ENCODE measurements around the gene PYDC2. TPM values are rescaled to one million over a fixed set of nuclear protein-coding genes. Genes with fewer than 3 reads are reported as not detected.

The PYDC2 gene
- total RNA-seq, 1 experiment from 2014 or later, result not detected

- H3K27ac Mint-ChIP-seq (ENCODE audit: low read depth, unreplicated experiment), result peak overlapping the region; percentile 60
- no TSS peak for BruUV-seq (replicated peaks)
- DNase-seq (ENCODE audit: unreplicated experiment), result peak; percentile 71
- intact Hi-C loops (cut with micrococcal nuclease), result no loop called here
- TF ChIP-seq CTCF (IDR thresholded peaks at IDR 0.05; ENCODE audit: unreplicated experiment), result no peak
- H3K27me3 Mint-ChIP-seq (ENCODE audit: insufficient read depth, unreplicated experiment), result no peaks in the 10 kb centered on the region
- peaks cover 19% of the 10 kb centered on the region for H3K4me1 Mint-ChIP-seq (ENCODE audit: insufficient read depth, unreplicated experiment)
- peaks cover 10% of the 10 kb centered on the region for H3K9me3 Mint-ChIP-seq (ENCODE audit: unreplicated experiment)
- CTCF ChIA-PET, result no interaction called here
- POLR2A ChIA-PET, result interaction anchor here (1.0 kb wide), 1 partner anchor 10 kb away, joined by 3 read pairs; no protein-coding TSS in a partner anchor
- H3K4me3 Mint-ChIP-seq (ENCODE audit: unreplicated experiment), result no peak overlapping the region
- H3K36me3 Mint-ChIP-seq (ENCODE audit: insufficient read depth, unreplicated experiment), result no peaks in the 10 kb centered on the region
These were observed 23.5 kb downstream of the PYDC2 start for GRCh38 chr3:191484461-191484860.

DNA sequence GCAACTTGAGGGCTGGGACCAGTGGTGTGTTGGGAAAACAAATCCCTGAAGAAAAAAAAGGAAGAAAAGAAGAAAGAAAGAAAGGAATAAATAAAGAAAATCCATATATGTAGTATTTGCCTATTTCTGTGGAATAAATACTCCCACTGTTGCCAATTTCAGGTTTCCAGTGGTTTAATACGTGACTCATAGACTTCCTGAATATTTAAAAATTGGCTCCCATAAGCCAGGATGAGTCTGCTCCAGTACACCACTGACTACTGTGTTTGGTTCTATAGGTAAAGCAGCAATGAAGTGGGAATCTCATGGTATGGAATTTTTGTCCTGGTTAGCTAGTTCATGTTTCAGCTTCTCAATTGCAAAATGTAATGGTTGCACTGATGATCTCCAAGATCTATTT is 31.6 kb downstream of the PYDC2 start:
- ChIA-PET POLR2A (interaction anchor here (1.1 kb wide), 1 partner anchor 19 kb away, joined by 3 read pairs; no protein-coding TSS in a partner anchor), CTCF (interaction anchor here (0.7 kb wide), 1 partner anchor 690 kb away, joined by 3 read pairs; no protein-coding TSS in a partner anchor)
- Mint-ChIP-seq H3K27ac (ENCODE audit: low read depth, unreplicated experiment) (no peak overlapping the region), H3K4me3 (ENCODE audit: unreplicated experiment) (no peak overlapping the region), H3K4me1 (ENCODE audit: insufficient read depth, unreplicated experiment) (peaks cover 8% of the 10 kb centered on the region), H3K27me3 (ENCODE audit: insufficient read depth, unreplicated experiment) (no peaks in the 10 kb centered on the region), H3K9me3 (ENCODE audit: unreplicated experiment) (no peaks in the 10 kb centered on the region), H3K36me3 (ENCODE audit: insufficient read depth, unreplicated experiment) (no peaks in the 10 kb centered on the region)
- TF ChIP-seq CTCF (IDR thresholded peaks at IDR 0.05; ENCODE audit: unreplicated experiment), result no peak
- BruUV-seq (replicated peaks), result no TSS peak
- intact Hi-C loops (cut with micrococcal nuclease), result no loop called here
- DNase-seq (ENCODE audit: unreplicated experiment), result peak; percentile 62

DNA sequence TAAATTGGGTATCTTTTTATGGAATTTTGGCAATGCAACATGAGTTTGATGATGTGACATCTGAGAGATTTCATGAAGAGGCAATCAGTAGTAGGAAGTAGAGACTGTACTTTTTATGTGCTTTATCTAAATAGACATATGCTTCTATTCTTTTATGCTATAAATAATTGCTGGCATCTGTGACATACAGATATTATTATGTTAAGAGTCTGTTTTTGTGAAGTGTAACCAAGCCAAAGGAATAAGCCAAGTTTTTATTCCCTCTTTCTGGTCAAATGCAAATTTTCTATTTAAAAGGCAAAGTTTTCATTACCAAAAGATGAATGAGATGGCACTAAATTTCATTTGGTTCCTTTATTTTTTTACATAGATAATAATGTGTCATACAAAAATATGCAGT is 32.4 kb downstream of the PYDC2 start:
- H3K27me3 Mint-ChIP-seq (ENCODE audit: insufficient read depth, unreplicated experiment), result no peaks in the 10 kb centered on the region
- intact Hi-C loops (cut with micrococcal nuclease), result no loop called here
- H3K4me3 Mint-ChIP-seq (ENCODE audit: unreplicated experiment), result no peak overlapping the region
- POLR2A ChIA-PET, result interaction anchor here (1.1 kb wide), 1 partner anchor 19 kb away, joined by 3 read pairs; no protein-coding TSS in a partner anchor
- CTCF ChIA-PET, result interaction anchor here (0.7 kb wide), 1 partner anchor 690 kb away, joined by 3 read pairs; no protein-coding TSS in a partner anchor
- H3K4me1 Mint-ChIP-seq (ENCODE audit: insufficient read depth, unreplicated experiment), result peaks cover 8% of the 10 kb centered on the region
- no peak for DNase-seq (ENCODE audit: unreplicated experiment)
- no TSS peak for BruUV-seq (replicated peaks)
- no peaks in the 10 kb centered on the region for H3K9me3 Mint-ChIP-seq (ENCODE audit: unreplicated experiment)
- H3K36me3 Mint-ChIP-seq (ENCODE audit: insufficient read depth, unreplicated experiment), result no peaks in the 10 kb centered on the region
- no peak overlapping the region for H3K27ac Mint-ChIP-seq (ENCODE audit: low read depth, unreplicated experiment)
- TF ChIP-seq CTCF (IDR thresholded peaks at IDR 0.05; ENCODE audit: unreplicated experiment), result no peak

DNA sequence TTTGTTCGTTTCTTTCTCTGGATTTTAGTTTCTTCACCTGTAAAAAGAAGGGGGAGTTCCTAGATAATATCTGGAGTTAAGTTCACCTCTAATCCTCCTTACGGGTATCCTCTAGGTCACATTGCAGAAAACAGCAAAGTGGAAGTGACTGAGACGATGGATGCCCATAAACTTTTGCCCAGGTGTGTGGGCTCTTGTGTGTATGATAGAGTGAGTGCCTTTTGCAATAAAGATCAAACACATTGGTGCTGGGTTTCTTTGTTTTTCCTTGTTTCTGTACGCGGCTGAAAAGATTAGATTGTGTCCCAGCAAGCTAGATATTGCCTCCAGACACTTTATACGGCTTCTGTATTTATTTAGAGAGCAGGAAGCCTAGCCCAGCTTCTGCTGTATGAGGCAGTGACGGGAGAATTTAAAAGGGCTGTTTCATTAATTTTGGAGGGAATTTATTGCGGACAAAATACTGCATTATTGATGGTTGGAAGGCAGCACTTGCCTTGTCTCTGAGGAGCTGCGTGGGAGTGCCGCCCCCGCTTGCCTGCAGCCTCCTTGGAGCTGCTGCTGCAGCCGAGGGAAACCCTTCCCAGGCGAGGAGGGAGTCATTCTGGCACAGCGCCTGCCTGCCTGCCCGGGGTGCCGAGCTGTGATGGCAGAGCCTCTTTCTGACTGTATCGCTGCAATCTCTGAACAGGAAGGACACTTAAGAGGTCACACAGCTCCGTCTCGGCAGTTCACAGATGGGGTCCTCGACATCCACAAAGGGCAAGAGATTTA is 38.5 kb downstream of the PYDC2 start:
- ChIA-PET POLR2A (no interaction called here), CTCF (interaction anchor here (0.7 to 1.8 kb wide), 7 partner anchors 28 to 945 kb away, joined by 3 to 6 read pairs (median 3); no protein-coding TSS in a partner anchor)
- no peaks in the 10 kb centered on the region for H3K27me3 Mint-ChIP-seq (ENCODE audit: insufficient read depth, unreplicated experiment)
- intact Hi-C loops (cut with micrococcal nuclease), result loop anchor here (5.0 kb wide), 1 partner anchor 943 kb away; no protein-coding TSS in a partner anchor
- H3K36me3 Mint-ChIP-seq (ENCODE audit: insufficient read depth, unreplicated experiment), result no peaks in the 10 kb centered on the region
- no peak for TF ChIP-seq CTCF (IDR thresholded peaks at IDR 0.05; ENCODE audit: unreplicated experiment)
- H3K27ac Mint-ChIP-seq (ENCODE audit: low read depth, unreplicated experiment), result peak overlapping the region; percentile 73
- peaks cover 11% of the 10 kb centered on the region for H3K4me1 Mint-ChIP-seq (ENCODE audit: insufficient read depth, unreplicated experiment)
- BruUV-seq (replicated peaks), result no TSS peak
- H3K9me3 Mint-ChIP-seq (ENCODE audit: unreplicated experiment), result no peaks in the 10 kb centered on the region
- H3K4me3 Mint-ChIP-seq (ENCODE audit: unreplicated experiment), result peak overlapping the region; percentile 62
- peak; percentile 77 for DNase-seq (ENCODE audit: unreplicated experiment)
